Measurements from ENCODE around the gene NEDD8. TPM values are rescaled to one million over a fixed set of nuclear protein-coding genes. Genes with fewer than 3 reads are reported as not detected.

Gene NEDD8
- total RNA-seq, 6 experiments from 2014 or later, result 60.0 to 72.9 (median 68.7) TPM

- DNase-seq, result no peak
- ATAC-seq, result no peak
- Histone ChIP-seq H3K27me3 (no peaks in the 10 kb centered on the region), H3K4me3 (no peak overlapping the region), H3K9me3 (no peaks in the 10 kb centered on the region), H3K36me3 (peaks cover 0 to 48% (median 2%) of the 10 kb centered on the region in 4 donors), H3K4me1 (peaks cover 0 to 5% (median 1%) of the 10 kb centered on the region in 4 donors), H3K27ac (no peak overlapping the region)
- WGBS (ENCODE audit: insufficient coverage, low coverage, low lambda C conversion rate, missing lambda C conversion rate), result 89% methylated on average over 5 of the region's 6 CpGs
- intact Hi-C loops (cut with DNase I), result no loop called here
- no peak for TF ChIP-seq POLR2A (IDR thresholded peaks at IDR 0.05)
- TF ChIP-seq CTCF (IDR thresholded peaks at IDR 0.05), result no peak
Observed at GRCh38 chr14:24211311-24211710, 20.9 kb downstream of the NEDD8 start.

GRCh38 chr14:24207625-24208024, 24.5 kb downstream of the NEDD8 start:
- 100% methylated on average over 2 of the region's 2 CpGs for WGBS (ENCODE audit: insufficient coverage, low coverage, low lambda C conversion rate, missing lambda C conversion rate)
- Histone ChIP-seq H3K4me1 (no peaks in the 10 kb centered on the region), H3K27me3 (no peaks in the 10 kb centered on the region), H3K9me3 (no peaks in the 10 kb centered on the region), H3K4me3 (no peak overlapping the region), H3K36me3 (peaks cover 0 to 57% (median 2%) of the 10 kb centered on the region in 4 donors), H3K27ac (no peak overlapping the region)
- intact Hi-C loops (cut with DNase I), result no loop called here
- no peak for TF ChIP-seq CTCF (IDR thresholded peaks at IDR 0.05)
- TF ChIP-seq POLR2A (IDR thresholded peaks at IDR 0.05), result no peak
- ATAC-seq, result no peak
- DNase-seq, result no peak

- ATAC-seq, result no peak
- 83% methylated on average over 1 of the region's 5 CpGs for WGBS (ENCODE audit: insufficient coverage, low coverage, low lambda C conversion rate, missing lambda C conversion rate)
- H3K4me1 ChIP-seq, result no peaks in the 10 kb centered on the region
- intact Hi-C loops (cut with DNase I), result no loop called here
- no peaks in the 10 kb centered on the region for H3K9me3 ChIP-seq
- H3K27me3 ChIP-seq, result no peaks in the 10 kb centered on the region
- TF ChIP-seq CTCF (IDR thresholded peaks at IDR 0.05), result no peak
- TF ChIP-seq POLR2A (IDR thresholded peaks at IDR 0.05), result no peak
- H3K36me3 ChIP-seq, result peaks cover 0 to 57% (median 2%) of the 10 kb centered on the region in 4 donors
- no peak overlapping the region for H3K27ac ChIP-seq
- H3K4me3 ChIP-seq, result no peak overlapping the region
- DNase-seq, result no peak
Observed at GRCh38 chr14:24207104-24207551, 25.0 kb downstream of the NEDD8 start.

GRCh38 chr14:24206260-24207103, 25.7 kb downstream of the NEDD8 start:
- no peaks in the 10 kb centered on the region for H3K9me3 ChIP-seq
- no peak for TF ChIP-seq POLR2A (IDR thresholded peaks at IDR 0.05)
- TF ChIP-seq CTCF (IDR thresholded peaks at IDR 0.05), result no peak
- no peak for DNase-seq
- no peak for ATAC-seq
- H3K36me3 ChIP-seq, result peaks cover 0 to 56% (median 2%) of the 10 kb centered on the region in 4 donors
- no peaks in the 10 kb centered on the region for H3K27me3 ChIP-seq
- H3K4me1 ChIP-seq, result no peaks in the 10 kb centered on the region
- H3K27ac ChIP-seq, result no peak overlapping the region
- intact Hi-C loops (cut with DNase I), result no loop called here
- H3K4me3 ChIP-seq, result no peak overlapping the region
- 100% methylated on average over 5 of the region's 11 CpGs for WGBS (ENCODE audit: insufficient coverage, low coverage, low lambda C conversion rate, missing lambda C conversion rate)

Measured in right lobe of liver (tissue), 6 donors.